HG02763 (cell line): ENCODE measurements around the gene ADARB2.
"Not testable (repeated sequence)": the region's sequence is repeated elsewhere in the genome, so short reads cannot be mapped to it uniquely, and the experiment has no call there.

Experiments
- ATAC-seq: cut with Tn5 transposase; IDR thresholded peaks from one replicate; pipeline ENCODE4 v1.9.1; 2021; ENCODE audit warnings: mild to moderate bottlenecking, moderate library complexity; ENCODE audit not compliant: unreplicated experiment

ADARB2 gene

DNA sequence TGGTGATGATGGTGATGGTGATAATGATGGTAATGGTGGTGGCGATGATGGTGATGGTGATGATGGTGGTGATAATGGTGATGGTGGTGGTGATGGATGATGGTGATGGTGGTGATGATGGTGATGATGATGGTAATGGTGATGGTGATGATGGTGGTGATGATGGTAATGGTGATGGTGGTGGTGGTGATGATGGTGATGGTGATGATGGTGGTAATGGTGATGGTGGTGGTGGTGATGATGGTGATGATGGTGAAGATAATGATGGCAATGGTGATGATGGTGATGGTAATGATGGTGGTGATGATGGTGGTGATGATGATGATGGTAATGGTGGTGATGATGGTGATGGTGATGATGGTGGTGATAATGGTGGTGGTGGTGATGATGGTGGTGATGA is 517.5 kb downstream of the ADARB2 start:
- ATAC-seq: not testable (repeated sequence)

DNA sequence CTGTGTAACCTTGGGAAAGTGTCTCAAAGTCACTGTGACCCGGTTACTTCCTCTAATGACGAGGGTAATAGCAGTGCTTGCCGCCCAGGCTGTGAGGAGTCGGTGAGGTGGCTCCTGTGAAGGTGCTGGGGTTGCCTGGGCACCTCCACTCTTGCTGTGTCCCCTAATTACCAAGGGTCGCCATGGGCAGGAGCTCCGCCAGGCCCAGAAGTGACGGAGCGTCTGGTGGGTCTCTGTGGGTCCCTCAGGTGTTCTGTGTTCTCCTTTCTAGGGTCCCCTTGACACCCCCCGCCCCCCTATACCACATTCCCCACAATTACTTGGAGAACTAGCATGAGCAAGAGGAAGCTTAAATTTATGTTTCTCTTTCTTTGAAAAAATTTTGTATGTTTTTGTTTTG is 519.7 kb downstream of the ADARB2 start:
- ATAC-seq: no peak

DNA sequence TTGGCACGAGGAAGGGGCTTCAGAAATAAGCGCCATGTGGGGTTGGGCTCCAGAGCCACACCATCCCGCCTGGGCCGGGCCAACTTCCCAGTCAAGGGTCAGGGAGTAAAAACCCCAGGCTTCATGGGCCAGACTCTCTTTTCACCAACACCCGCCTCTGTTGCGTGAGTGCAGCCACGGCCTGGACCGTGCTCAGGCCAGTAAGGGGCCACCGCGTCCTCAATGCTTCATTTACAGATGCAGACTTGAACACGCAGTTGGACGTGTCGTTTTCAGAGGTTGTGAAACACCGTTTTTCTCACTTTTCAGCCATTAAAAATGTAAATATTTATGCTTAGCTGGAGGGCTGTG is 520.1 kb downstream of the ADARB2 start:
- ATAC-seq: no peak

DNA sequence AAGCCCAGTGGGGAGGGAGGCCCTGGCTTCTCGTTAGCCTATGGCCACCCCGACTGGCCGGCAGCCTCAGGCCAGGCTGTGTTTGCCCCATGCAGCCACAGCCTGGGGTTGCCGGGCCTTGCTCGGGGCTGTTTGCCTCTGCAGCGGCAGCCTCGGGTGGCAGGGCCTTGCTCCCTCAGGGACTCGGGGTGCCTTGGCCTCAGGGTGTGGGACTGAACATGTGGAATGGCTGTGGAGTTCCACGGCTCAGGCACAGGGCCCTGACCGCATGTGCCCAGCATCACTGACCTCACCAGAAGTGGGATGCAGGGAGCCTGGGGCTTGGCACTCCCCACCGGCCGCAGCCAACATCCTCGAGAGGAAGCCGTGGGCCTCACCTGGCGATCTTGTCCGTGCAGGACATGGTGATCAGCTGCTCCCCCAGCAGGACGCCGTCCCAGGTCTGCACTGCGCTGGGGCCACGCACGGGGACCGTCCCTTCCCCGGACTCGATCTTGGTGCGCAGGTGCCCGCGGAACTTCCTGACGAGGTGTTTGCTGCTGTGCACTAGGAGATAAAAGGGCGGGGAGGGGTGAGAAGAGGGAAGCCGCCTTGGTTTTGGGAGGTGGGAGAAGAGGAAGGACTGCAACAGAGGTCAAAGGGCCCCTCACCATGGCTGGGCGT is 520.6 kb downstream of the ADARB2 start:
- ATAC-seq: no peak

DNA sequence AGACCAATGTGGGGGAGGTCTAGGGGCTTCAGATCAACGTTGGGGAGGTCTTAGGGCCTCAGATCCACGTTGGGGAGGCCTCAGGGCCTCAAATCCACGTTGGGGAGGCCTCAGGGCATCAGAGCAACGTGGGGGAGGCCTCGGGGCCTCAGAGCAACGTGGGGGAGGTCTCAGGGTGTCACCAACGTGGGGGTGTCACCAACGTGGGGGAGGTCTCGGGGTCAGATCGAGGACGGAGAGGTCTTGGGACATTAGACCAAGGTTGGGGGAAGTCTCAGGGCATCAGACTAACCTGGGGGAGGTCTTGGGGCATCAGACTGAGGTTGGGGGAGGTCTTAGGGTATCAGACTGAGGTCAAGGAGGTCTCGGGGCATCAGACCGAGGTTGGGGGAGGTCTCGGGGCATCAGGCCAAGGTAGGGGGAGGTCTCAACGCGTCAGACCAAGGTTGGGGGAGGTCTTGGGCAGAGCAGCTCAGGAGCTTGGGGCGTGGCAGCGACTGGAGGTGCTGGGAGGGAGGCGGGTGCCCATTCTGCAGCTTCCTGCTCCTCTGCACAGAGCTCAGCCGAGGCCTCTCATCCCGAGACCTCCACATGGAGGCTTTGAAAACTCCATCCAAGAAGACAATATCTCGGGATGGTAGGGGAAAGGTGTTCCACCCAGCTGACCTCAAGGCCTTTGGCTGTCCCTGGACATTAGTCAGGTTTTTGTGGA is 521.3 kb downstream of the ADARB2 start:
- ATAC-seq: no peak

DNA sequence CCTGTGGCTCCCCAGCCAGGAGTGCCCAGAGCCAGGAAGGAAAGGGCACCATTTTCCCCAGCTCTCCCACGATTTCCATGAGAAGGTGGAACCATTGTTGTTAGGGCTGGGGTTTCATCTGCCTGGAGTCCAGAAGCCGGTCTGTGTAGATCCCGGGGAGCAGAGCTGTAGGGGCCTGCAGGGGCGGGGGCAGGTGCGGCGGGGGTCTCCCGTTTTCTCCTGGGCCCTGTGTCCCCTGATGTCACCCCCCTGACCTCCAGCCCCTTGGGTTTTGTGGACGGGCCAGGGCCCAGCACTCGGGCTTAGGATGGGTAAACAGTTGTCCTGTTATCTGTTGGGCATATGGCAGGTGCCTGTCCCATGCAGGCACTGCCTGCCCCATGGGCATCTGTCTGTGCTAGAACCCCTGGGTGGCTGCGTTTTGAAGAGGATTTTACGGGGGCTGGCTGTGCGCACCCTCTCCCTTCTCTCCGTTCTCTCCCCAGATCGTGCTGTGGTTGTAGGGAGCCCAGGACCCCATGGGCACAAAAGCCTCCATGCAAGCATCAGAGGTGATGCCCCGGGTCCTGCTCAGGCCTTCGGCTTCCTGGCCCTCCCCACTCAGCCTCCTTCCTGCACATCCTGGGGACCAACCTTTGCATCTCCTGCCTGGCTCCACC is 522.3 kb downstream of the ADARB2 start:
- no peak for ATAC-seq

DNA sequence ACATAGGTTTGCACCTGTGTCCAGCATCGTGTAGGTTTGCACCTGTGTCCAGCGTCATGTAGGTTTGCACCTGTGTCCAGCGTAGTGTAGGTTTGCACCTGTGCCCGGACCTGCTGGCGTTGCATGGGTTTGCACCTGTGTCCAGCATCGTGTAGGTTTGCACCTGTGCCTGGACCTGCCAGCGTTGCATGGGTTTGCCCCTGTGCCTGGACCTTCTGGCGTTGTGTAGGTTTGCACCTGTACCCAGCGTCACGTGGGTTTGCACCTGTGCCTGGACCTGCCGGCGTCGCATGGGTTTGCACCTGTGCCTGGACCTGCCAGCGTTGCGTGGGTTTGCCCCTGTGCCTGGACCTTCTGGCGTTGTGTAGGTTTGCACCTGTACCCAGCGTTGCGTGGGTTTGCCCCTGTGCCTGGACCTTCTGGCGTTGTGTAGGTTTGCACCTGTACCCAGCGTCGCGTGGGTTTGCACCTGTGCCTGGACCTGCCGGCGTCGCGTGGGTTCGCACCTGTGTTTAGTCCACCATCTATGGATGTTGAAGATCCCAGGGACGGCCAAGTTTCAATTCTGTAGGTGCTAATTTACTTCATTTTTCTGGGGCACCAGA is 523.2 kb downstream of the ADARB2 start:
- no peak for ATAC-seq

DNA sequence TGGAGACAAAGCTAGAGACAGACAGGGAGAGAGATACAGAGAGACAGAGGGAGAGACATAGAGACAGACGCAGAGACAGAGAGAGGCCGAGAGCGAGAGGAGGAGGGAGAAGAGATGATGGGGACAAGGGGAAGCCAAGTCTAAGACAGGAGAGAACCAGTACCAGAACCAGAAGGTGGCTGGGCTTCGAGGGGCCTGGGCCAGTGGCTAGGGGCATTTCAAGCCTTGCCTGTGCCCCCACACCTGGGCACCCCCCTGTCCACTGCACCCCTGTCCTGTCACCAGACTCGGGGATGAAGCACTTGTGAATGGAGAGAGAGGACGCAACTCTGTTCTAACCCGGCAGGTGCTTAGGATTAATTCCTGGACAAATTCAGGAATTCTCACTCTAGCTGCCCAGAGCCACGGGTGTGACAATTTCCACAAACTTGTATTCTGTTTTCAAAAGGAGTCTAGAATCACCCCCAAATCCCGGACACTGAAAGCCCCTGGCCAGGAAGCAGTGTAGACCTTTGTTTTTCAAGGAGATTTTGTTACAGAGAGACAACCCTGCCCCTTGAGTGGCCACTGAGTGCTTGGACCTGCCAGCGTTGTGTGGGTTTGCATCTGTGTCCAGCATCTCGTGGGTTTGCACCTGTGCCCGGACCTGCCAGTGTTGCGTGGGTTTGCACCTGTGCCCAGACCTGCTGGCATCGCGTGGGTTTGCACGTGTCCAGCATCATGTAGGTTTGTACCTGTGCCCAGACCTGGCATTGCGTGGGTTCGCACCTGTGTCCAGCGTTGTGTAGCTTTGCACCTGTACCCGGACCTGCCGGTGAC is 523.9 kb downstream of the ADARB2 start:
- ATAC-seq: no peak

DNA sequence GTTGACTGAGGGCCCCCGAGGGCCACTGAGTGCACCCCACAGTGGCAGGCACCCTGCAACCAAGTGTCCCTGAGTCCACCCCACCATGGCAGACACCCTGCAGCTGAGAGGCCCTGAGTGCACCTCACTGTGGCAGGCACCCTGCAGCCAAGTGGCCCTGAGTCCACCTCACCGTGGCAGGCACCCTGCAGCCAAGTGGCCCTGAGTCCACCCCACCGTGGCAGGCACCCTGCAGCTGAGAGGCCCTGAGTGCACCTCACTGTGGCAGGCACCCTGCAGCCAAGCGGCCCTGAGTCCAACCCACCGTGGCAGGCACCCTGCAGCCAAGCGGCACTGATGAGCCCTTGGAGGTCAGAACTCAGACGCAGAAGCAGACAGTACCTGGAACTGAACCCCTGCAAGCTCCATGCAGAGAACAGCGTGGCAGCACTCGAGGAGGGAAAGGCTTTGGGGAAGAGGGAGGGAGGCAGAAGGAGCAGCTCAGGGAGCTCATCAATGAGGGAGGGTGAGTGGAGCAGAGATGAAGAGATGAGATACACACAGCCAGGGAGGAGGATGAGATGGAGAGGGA is 524.7 kb downstream of the ADARB2 start:
- ATAC-seq: no peak

DNA sequence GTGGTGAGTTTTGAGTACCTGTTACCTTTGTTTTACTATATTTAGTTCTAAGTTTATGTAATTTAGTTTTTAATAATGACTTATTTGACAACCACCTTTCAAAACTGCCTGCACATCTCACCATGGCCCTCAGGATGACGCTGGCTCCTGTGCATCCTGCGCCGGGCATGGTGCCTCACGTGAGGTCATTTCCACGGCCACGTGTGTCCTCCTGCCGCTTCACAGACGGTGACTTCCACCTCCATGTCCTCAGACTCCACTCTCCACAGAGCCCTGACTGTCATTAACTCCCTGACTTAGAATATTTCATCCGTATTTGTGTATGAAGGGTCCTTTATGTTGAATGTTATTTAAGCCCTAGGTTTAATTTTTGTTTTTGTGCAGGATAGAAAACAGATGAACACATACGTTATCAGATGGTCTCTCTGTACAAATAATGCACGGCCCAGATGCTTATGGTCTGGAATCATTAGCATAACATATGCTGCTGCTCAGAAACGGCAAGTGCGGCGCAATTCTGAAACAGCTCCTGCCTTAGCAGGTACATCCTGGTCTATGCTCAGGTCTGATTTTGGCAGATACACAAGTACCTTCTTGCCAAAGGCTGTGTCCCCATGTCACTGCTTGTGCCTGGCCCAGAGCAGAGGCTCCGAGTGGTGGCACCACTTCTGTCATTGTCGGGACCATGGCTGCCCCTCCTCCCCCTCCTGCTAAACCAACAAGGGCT is 525.3 kb downstream of the ADARB2 start:
- ATAC-seq: no peak

DNA sequence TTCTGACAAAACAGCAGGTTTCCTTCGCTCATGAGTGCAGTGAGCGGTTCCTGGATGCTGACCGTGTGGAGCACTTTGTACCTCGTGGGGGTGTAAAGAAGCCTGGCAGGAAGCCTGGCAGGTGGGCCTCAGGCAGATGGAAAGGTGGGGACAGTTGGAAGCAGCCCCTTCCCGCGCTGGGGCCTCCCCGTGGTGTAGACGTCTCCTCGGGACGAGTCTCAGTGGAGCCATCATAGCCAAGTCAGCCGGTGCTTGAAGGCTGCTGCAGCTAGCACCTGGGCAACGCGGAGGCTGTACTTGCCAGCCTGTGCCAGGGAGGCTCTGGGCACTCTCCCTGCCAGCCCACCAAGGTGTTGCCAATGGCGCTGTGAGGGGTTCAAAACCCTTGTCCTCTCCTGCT is 526.7 kb downstream of the ADARB2 start:
- no peak for ATAC-seq

DNA sequence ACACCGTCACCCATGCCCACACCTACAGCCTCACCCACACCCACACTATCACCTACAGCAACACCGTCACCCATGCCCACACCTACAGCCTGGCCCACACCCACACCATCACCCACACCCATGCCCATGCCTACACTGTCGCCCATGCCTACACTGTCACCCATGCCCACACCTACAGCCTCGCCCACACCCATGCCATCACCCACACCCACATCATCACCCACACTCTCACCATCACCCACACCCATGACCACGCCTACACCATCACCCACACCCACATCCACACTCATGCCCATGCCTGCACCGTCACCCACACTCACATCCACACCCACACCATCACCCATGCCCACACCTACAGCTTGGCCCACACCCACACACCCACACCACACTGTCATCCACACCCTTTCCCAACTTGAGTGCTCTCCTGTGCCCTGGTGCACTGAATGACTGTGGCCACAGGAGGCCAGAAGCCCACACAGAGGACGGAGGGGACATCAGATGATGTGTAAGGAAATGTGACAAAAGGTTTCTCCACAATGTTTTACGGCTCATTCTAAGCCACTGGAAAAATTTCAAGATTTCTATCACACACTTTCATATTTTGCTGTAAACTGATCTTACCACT is 527.9 kb downstream of the ADARB2 start:
- no peak for ATAC-seq

DNA sequence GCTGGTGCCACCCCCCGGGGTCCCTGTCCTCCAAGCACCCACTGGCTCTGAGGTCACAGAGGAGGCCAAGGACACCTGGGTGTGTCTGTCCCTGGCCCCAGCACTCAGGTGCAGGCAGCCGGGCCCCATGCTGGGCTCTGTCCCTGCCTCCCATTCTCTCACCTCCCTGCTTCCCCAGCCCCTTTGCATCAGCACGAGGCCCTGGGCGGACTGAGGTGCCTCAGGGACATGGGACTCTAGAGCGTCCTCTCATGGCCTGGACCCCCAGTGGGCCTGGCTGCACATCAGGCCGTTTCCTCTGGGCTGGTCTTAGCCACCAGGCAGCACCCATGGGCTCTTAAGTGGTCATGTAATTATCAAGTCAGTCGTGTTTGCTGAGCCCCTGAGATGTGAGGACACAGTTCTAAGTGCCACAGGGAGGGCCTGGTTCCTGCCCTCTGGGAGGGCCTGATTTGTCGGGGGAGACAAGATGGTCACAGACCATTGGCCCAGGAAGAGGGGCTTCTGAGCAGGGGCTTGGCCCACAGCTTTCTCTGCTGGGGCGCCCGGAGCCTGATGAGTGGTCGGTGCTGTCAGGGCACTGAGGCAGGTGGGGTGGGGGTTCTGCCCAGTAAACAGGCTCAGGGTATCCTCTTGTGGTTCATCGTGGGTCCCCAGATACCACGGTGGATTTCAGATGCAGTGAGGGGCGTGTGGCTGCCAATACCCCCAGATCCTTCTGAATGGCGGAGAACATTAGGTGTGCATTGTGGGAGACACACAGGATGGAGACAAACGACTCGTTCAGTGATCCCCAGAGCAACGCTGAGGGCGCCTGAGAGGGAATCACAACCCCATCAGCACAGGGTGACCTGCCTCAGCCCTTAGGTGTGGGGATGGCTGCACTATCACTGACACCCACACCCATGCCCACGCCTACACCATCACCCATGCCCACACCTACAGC is 528.7 kb downstream of the ADARB2 start:
- ATAC-seq: no peak

DNA sequence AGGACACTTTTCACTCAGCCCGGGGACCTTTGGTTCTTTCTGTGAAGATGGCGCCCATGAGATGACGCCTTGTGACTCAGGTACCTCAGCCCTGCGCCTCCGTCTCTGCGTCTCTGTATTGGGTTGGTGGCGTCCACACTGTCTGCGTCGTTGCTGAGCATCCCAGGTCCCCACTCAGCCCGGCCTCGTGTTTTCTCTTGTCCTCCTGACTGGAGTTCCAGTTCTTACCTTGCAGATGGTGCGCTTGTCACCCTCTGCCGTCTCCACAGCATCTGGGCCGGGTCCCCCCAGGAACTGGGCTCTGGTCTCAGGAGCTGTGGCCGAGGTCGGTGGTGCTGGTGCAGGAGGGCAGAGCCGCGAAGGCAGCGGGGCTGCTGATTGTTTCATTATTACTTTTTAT is 530.7 kb downstream of the ADARB2 start:
- ATAC-seq: no peak

DNA sequence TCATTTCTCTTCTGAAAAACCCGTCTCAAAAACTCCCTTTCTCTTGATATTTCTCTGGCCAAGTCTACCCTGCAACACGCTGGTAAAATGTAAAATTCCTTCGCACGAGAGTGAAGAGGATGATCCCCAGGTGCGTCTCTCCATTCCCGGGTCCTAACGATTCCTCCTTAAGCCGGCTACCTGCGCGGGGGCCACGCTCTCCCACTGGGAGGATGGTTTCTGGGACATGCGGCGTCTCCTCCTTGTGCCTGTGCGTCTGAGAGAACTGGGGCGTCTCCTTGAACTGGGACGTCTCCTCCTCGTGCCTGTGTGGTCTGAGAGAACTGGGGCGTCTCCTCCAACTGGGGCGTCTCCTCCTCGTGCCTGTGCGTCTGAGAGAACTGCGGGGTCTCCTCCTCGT is 531.2 kb downstream of the ADARB2 start:
- ATAC-seq: no peak

DNA sequence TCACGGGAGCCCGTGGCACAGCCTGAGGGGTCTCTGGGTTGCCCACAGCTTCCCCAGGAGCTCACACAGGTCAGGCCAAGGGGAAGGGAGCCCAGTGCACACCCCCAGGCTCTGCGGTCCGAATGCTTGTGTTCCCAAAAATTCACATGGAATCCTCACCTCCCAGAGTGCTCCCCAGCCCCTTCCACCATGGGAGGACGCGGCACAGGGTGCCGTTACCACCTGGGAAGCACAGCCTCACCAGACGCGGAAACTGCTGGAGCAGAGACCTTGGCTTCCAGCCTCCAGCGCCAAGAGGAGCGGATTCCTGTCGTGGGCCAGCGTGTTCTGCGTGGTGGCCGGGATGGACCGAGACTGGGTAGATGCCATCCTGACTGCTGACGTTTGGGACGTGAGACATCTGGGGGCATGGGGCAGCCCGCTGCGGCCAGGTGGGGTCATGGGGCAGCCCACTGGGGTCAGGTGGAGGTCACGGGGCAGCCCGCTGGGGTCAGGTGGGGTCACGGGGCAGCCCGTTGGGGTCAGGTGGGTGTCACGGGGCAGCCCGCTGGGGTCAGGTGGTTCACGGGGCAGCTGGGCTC is 531.8 kb downstream of the ADARB2 start:
- ATAC-seq: no peak

DNA sequence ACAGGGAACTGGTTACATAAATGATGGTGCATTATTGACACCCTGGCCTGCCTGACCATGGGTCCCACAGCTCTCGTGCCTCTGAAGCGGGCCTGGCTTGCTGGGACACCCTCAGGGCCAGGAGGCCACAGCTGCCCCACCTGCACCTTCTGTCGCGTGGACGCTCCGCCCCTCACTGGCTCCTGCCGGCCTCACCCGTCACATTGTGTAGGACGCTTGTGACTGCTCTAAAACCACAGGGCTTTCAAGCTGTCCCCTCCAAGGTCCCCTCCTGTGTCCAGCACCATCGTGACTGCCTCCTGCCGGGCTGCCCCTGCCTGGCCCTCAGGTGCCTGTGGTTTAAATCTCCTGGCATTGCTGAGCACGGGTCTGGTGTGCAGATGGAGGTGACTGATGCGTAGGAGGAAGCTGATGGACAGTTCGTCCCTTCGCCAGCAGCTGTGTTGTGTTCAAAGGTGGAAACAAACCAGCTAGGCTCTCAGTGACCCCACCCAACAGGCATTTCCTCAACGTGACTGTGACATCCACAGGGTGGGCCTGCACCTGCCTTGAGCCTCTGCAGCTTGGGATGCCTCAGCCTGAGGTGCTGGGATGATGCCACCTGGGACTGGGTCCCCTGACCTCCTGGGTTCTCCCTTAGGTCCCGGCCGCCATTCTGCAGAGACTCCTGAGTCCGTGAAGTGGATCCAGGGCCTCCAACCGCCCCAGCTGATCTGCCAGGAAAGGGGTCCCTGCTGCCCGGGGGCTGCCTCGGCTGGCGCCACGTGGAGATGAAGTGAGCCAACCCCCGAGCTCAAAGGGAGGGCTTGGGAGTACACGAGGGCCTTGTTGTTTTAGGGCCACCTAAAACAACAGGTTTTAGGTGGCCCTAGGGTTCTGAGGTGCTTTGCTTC is 532.6 kb downstream of the ADARB2 start:
- ATAC-seq: no peak
